DOHH2 (cell line): Measurements from ENCODE around the gene NUF2.

ENCODE experiments used
- CTCF ChIP-seq: fragments of 200-600 bp; sonication (generic); IDR thresholded peaks from one replicate; pipeline ENCODE4 v1.5.1; 2014; ENCODE audit warnings: antibody characterized with exemption, mild to moderate bottlenecking, low read depth, low read length; ENCODE audit not compliant: poor library complexity, severe bottlenecking
- EZH2phosphoT487 ChIP-seq: fragments of 200-600 bp; sonication (generic); IDR thresholded peaks from 2 replicates; pipeline ENCODE4 v1.6.1; 2017; ENCODE audit warnings: borderline replicate concordance, mild to moderate bottlenecking, antibody characterized with exemption, low read length, moderate library complexity, mixed read lengths

GRCh38 chr1:163382395-163382794, 60.6 kb downstream of the NUF2 start:
- TF ChIP-seq CTCF (no peak), EZH2phosphoT487 (no peak)
